WTC11 (cell line): ENCODE results near the gene MEGF11. TPM values are rescaled to one million over a fixed set of nuclear protein-coding genes. Genes with fewer than 3 reads are reported as not detected.
A peak's percentile ranks its signal among the peaks of the same experiment; 100 is the strongest.

ENCODE experiments used
- ATAC-seq: fragments of 200-7000 bp; cut with Tn5 transposase; 2 replicates; pipeline ENCODE4 v1.10.0; 2021; ENCODE audit warnings: mild to moderate bottlenecking, moderate library complexity
- CTCF ChIA-PET: fragments of 300-600 bp; sonication (Branson Sonifier 250); formaldehyde crosslinking; loops from one replicate; lab custom pipeline; 2021; ENCODE audit warnings: antibody characterized with exemption; lab: Charles Lee
- POLR2A ChIA-PET: fragments of 350-600 bp; sonication (Branson Sonifier 250); formaldehyde crosslinking; loops from one replicate; lab custom pipeline; 2021; ENCODE audit warnings: antibody characterized with exemption; lab: Charles Lee
- DNase-seq: peaks from one replicate; pipeline ENCODE4 v3.0.0; 2021; ENCODE audit warnings: low spot score
- H3K27ac Mint-ChIP-seq: 2 replicates; pipeline ENCODE4 v1.8.0; 2021; ENCODE audit warnings: mixed read lengths
- H3K27me3 Mint-ChIP-seq: 2 replicates; pipeline ENCODE4 v1.8.0; 2021; ENCODE audit warnings: low read depth, mild to moderate bottlenecking, moderate library complexity, mixed read lengths
- H3K36me3 Mint-ChIP-seq: 2 replicates; pipeline ENCODE4 v1.8.0; 2021; ENCODE audit warnings: mixed read lengths
- H3K4me1 Mint-ChIP-seq: 2 replicates; pipeline ENCODE4 v1.8.0; 2022; ENCODE audit warnings: mixed read lengths
- H3K4me3 Mint-ChIP-seq: 2 replicates; pipeline ENCODE4 v1.8.0; 2021; ENCODE audit warnings: mild to moderate bottlenecking, moderate library complexity, mixed read lengths
- H3K9me3 Mint-ChIP-seq: 2 replicates; pipeline ENCODE4 v1.8.0; 2021; ENCODE audit warnings: mixed read lengths
- ATF3 ChIP-seq: sonication (generic); formaldehyde crosslinking; conservative IDR thresholded peaks from 2 replicates; pipeline ENCODE4 v1.8.1; 2022; ENCODE audit warnings: mild to moderate bottlenecking, missing genetic modification reagents
- CDX4 ChIP-seq: fragments of 250-450 bp; sonication (Bioruptor Pico); IDR thresholded peaks from 2 replicates; pipeline ENCODE4 v1.9.0; 2021; ENCODE audit warnings: moderate library complexity, mild to moderate bottlenecking, inconsistent platforms, borderline replicate concordance
- CREB1 ChIP-seq: sonication (generic); formaldehyde crosslinking; IDR thresholded peaks from 2 replicates; pipeline ENCODE4 v1.8.0; 2023; ENCODE audit warnings: mild to moderate bottlenecking, missing genetic modification reagents
- EMX1 ChIP-seq: fragments of 250-450 bp; sonication (Bioruptor Pico); IDR thresholded peaks from 2 replicates; pipeline ENCODE4 v1.8.0; 2021; ENCODE audit warnings: mild to moderate bottlenecking
- ESRRA ChIP-seq: sonication (generic); formaldehyde crosslinking; IDR thresholded peaks from 2 replicates; pipeline ENCODE4 v1.8.1; 2022; ENCODE audit warnings: mild to moderate bottlenecking, missing genetic modification reagents, borderline replicate concordance
- FOXJ3 ChIP-seq: sonication (generic); formaldehyde crosslinking; IDR thresholded peaks from 2 replicates; pipeline ENCODE4 v1.9.0; 2021; ENCODE audit warnings: missing genetic modification reagents, mild to moderate bottlenecking, borderline replicate concordance
- HMGA2 ChIP-seq: fragments of 250-450 bp; sonication (Bioruptor Pico); IDR thresholded peaks from 2 replicates; pipeline ENCODE4 v1.4.0; 2021; ENCODE audit warnings: mild to moderate bottlenecking, moderate library complexity
- HMGXB4 ChIP-seq: sonication (generic); formaldehyde crosslinking; IDR thresholded peaks from 2 replicates; pipeline ENCODE4 v1.8.1; 2023; ENCODE audit warnings: mild to moderate bottlenecking, moderate library complexity, missing genetic modification reagents
- IRF2 ChIP-seq: sonication (generic); formaldehyde crosslinking; IDR thresholded peaks from 2 replicates; pipeline ENCODE4 v1.8.0; 2022; ENCODE audit warnings: low read depth, missing genetic modification reagents, borderline replicate concordance
- JUN ChIP-seq: sonication (generic); formaldehyde crosslinking; IDR thresholded peaks from 2 replicates; pipeline ENCODE4 v1.8.0; 2023; ENCODE audit warnings: mild to moderate bottlenecking, missing genetic modification reagents
- KAT7 ChIP-seq: sonication (generic); formaldehyde crosslinking; IDR thresholded peaks from 2 replicates; pipeline ENCODE4 v1.8.1; 2023; ENCODE audit warnings: missing genetic modification reagents, mild to moderate bottlenecking, borderline replicate concordance
- MAX ChIP-seq: sonication (generic); formaldehyde crosslinking; IDR thresholded peaks from 2 replicates; pipeline ENCODE4 v1.8.0; 2022; ENCODE audit warnings: mild to moderate bottlenecking, missing genetic modification reagents
- NFE2L1 ChIP-seq: sonication (generic); formaldehyde crosslinking; IDR thresholded peaks from 2 replicates; pipeline ENCODE4 v1.8.1; 2023; ENCODE audit warnings: missing genetic modification reagents
- NR1H2 ChIP-seq: sonication (generic); formaldehyde crosslinking; IDR thresholded peaks from 2 replicates; pipeline ENCODE4 v1.9.0; 2021; ENCODE audit warnings: mild to moderate bottlenecking, moderate library complexity, missing genetic modification reagents
- NR2C2 ChIP-seq: sonication (generic); formaldehyde crosslinking; IDR thresholded peaks from 2 replicates; pipeline ENCODE4 v1.8.0; 2022; ENCODE audit warnings: mild to moderate bottlenecking, missing genetic modification reagents
- PRRX2 ChIP-seq: fragments of 250-450 bp; sonication (Bioruptor Pico); IDR thresholded peaks from 2 replicates; pipeline ENCODE4 v1.8.0; 2021; ENCODE audit warnings: mild to moderate bottlenecking
- RELA ChIP-seq: sonication (generic); formaldehyde crosslinking; IDR thresholded peaks from 2 replicates; pipeline ENCODE4 v1.8.1; 2022; ENCODE audit warnings: missing genetic modification reagents, mild to moderate bottlenecking, borderline replicate concordance
- USF1 ChIP-seq: sonication (generic); formaldehyde crosslinking; IDR thresholded peaks from 2 replicates; pipeline ENCODE4 v1.8.0; 2022; ENCODE audit warnings: mild to moderate bottlenecking, missing genetic modification reagents
- ZBTB21 ChIP-seq: sonication (generic); formaldehyde crosslinking; IDR thresholded peaks from 2 replicates; pipeline ENCODE4 v1.8.1; 2023; ENCODE audit warnings: mild to moderate bottlenecking, missing genetic modification reagents, borderline replicate concordance
- ZMAT4 ChIP-seq: fragments of 250-450 bp; sonication (Bioruptor Pico); IDR thresholded peaks from 2 replicates; pipeline ENCODE4 v1.9.0; 2021; ENCODE audit warnings: mild to moderate bottlenecking
- ZNF121 ChIP-seq: sonication (generic); formaldehyde crosslinking; IDR thresholded peaks from 2 replicates; pipeline ENCODE4 v1.8.0; 2023; ENCODE audit warnings: missing genetic modification reagents
- ZNF219 ChIP-seq: sonication (generic); formaldehyde crosslinking; IDR thresholded peaks from 2 replicates; pipeline ENCODE4 v1.8.0; 2023; ENCODE audit warnings: missing genetic modification reagents, mild to moderate bottlenecking, borderline replicate concordance
- ZNF263 ChIP-seq: sonication (generic); formaldehyde crosslinking; IDR thresholded peaks from 2 replicates; pipeline ENCODE4 v1.8.1; 2022; ENCODE audit warnings: low read depth, mild to moderate bottlenecking, moderate library complexity, missing genetic modification reagents
- total RNA-seq: library from RNA; stranded (reverse); gene quantifications from 3 replicates; pipeline ENCODE4 v1.2.3, GENCODE V29; 2021
- TF ChIP-seq, protein P1 (sequence below): sonication (generic); formaldehyde crosslinking; IDR thresholded peaks from 2 replicates; pipeline ENCODE4 v1.8.1; 2023; ENCODE audit warnings: mild to moderate bottlenecking, missing genetic modification reagents

The MEGF11 gene
- total RNA-seq, 1 experiment from 2014 or later, result 3.3 TPM

DNA sequence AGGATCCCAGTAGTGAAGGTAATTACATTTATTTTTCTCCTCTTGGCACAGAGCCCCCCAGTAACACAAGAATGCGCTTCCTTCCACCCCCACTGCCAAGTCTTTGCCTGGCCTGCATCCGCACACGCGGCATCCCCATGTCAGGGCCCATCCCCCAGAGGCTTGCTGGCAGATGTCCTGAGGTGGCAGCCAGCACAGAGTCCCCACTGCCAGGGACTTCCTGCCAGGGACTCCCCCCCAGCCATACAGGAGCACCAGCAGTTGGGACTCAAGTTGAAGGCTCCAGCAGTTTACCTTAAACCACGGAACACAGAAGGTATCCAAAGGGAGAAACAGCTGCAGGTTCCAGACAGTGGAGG is 41.0 kb downstream of the MEGF11 start (continued):
- no peak for TF ChIP-seq MAX (CRISPR knock-in tag)
- TF ChIP-seq FOXJ3, result no peak
- TF ChIP-seq ATF3 (CRISPR knock-in tag), result no peak
- no peak for TF ChIP-seq EMX1 (CRISPR knock-in tag)
- TF ChIP-seq CREB1 (CRISPR knock-in tag), result no peak
- no peak for TF ChIP-seq ZNF121 (CRISPR knock-in tag)
- TF ChIP-seq, all 79 proteins: peak for 0

DNA sequence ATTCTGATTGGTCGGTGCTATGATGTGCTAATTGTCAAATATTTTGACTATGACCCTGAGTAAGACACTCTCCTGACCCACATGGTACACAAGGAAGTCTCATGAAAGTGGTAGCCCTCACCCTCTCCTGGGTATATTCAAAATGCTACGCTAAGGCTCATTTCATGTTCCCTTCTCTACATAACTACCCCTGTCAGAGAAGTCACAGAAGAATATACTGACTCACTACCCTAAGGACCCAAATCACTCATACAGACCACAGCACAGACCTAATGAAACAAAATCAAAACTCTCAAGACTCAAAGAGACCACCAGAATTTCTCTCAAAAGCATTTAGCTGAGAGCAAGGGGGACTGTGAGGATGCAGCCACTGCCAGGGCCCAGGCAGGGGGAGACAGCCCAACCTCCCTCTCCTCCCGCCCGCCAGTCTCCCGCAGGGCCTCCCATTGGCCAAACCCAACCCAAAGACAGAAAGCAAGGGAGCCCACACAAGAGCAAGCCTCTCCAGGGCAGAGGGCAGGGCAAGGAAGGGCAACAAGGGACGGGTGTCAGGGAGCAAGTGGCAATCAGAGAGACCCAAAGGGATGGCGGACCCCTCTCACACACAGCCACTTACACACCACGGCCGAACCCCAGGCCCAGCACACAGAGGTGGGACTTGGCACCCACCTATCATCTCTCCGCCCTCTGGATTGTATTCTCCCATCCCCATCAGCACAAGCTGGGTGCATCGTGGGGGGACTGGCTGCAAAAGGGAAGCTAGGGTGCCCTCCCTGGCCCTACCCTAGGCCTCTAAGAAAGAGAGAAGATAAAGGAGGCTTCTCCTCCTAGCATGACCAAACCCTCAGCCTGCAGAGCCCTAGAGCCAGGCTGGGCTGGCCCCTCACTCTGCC is 41.6 kb downstream of the MEGF11 start:
- POLR2A ChIA-PET, result no interaction called here
- Mint-ChIP-seq H3K4me3 (no peak overlapping the region), H3K27me3 (no peaks in the 10 kb centered on the region), H3K36me3 (no peaks in the 10 kb centered on the region), H3K9me3 (peaks cover 6% of the 10 kb centered on the region; the same call in 1 of the 2 replicates), H3K27ac (no peak overlapping the region), H3K4me1 (0 out of 2 replicates have a peak, but pooled peaks cover 5% of the 10 kb centered on the region)
- CTCF ChIA-PET, result interaction anchor here (0.6 to 1.9 kb wide), 4 partner anchors 21 to 296 kb away, joined by 3 to 6 read pairs (median 3); no protein-coding TSS in a partner anchor
- TF ChIP-seq NFE2L1 (CRISPR knock-in tag), result no peak
- TF ChIP-seq ZBTB21 (CRISPR knock-in tag), result no peak
- TF ChIP-seq ESRRA (CRISPR knock-in tag), result no peak
- TF ChIP-seq JUN (CRISPR knock-in tag), result no peak
- no peak for TF ChIP-seq ZNF219 (CRISPR knock-in tag)
- no peak for TF ChIP-seq NR2C2 (CRISPR knock-in tag)
- TF ChIP-seq IRF2 (CRISPR knock-in tag), result no peak
- TF ChIP-seq CDX4, result no peak
- ATAC-seq, result peak; percentile 76
- DNase-seq, result no peak

GRCh38 chr15:66210684-66211083 is 42.9 kb downstream of the MEGF11 start:
- no peak for DNase-seq
- Mint-ChIP-seq H3K9me3 (peaks cover 9% of the 10 kb centered on the region; the same call in 1 of the 2 replicates), H3K4me1 (0 out of 2 replicates have a peak, but pooled peaks cover 5% of the 10 kb centered on the region), H3K4me3 (no peak overlapping the region), H3K27me3 (no peaks in the 10 kb centered on the region)
- no peak for ATAC-seq
- ChIA-PET POLR2A (interaction anchor here (0.7 kb wide), 1 partner anchor 321 kb away, joined by 3 read pairs; no protein-coding TSS in a partner anchor), CTCF (no interaction called here)
- TF ChIP-seq ZNF219 (CRISPR knock-in tag), result no peak
- TF ChIP-seq HMGXB4 (CRISPR knock-in tag), result no peak
- TF ChIP-seq NR2C2 (CRISPR knock-in tag), result no peak
- no peak for TF ChIP-seq USF1 (CRISPR knock-in tag)
- TF ChIP-seq, all 79 proteins: peak for 0
- Mint-ChIP-seq H3K27ac (no peak overlapping the region), H3K36me3 (no peaks in the 10 kb centered on the region)

GRCh38 chr15:66198757-66199156 is 54.8 kb downstream of the MEGF11 start:
- Mint-ChIP-seq H3K4me1 (no peaks in the 10 kb centered on the region), H3K36me3 (no peaks in the 10 kb centered on the region), H3K27me3 (no peaks in the 10 kb centered on the region), H3K9me3 (0 out of 2 replicates have a peak, but pooled peaks cover 3% of the 10 kb centered on the region), H3K4me3 (no peak overlapping the region), H3K27ac (no peak overlapping the region)
- DNase-seq (no peak), ATAC-seq (no peak)
- POLR2A ChIA-PET, result no interaction called here
- CTCF ChIA-PET, result no interaction called here
- TF ChIP-seq KAT7 (CRISPR knock-in tag) (no peak), HMGA2 (CRISPR knock-in tag) (no peak), RELA (CRISPR knock-in tag) (no peak), PRRX2 (no peak), ZNF263 (CRISPR knock-in tag) (no peak), ZNF121 (CRISPR knock-in tag) (no peak), NR2C2 (CRISPR knock-in tag) (no peak), NR1H2 (CRISPR knock-in tag) (no peak), ZMAT4 (CRISPR knock-in tag) (no peak)
- TF ChIP-seq, protein P1, sequence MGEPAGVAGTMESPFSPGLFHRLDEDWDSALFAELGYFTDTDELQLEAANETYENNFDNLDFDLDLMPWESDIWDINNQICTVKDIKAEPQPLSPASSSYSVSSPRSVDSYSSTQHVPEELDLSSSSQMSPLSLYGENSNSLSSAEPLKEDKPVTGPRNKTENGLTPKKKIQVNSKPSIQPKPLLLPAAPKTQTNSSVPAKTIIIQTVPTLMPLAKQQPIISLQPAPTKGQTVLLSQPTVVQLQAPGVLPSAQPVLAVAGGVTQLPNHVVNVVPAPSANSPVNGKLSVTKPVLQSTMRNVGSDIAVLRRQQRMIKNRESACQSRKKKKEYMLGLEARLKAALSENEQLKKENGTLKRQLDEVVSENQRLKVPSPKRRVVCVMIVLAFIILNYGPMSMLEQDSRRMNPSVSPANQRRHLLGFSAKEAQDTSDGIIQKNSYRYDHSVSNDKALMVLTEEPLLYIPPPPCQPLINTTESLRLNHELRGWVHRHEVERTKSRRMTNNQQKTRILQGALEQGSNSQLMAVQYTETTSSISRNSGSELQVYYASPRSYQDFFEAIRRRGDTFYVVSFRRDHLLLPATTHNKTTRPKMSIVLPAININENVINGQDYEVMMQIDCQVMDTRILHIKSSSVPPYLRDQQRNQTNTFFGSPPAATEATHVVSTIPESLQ, result no peak
